RWPE1 (cell line): Measurements from ENCODE around the gene CHST1.

Source experiments
- CTCF ChIA-PET: fragments of 350-600 bp; sonication (Branson Sonifier 250); formaldehyde crosslinking; extraction: SDS; loops from one replicate; lab custom pipeline; 2021; lab: Yijun Ruan, JAX
- POLR2A ChIA-PET: fragments of 400-600 bp; formaldehyde crosslinking; extraction: SDS; loops from one replicate; lab custom pipeline; 2020; ENCODE audit warnings: antibody characterized with exemption; ENCODE audit not compliant: low non-redundant PET; lab: Yijun Ruan, JAX
- DNase-seq: peaks from one replicate; pipeline ENCODE4 v3.0.0; 2012; ENCODE audit warnings: low spot score
- H3K27ac ChIP-seq: fragments of 450-650 bp; 2 replicates; pipeline ENCODE4 v1.5.1; 2017
- CTCF ChIP-seq: fragments of 450-650 bp; conservative IDR thresholded peaks from 2 replicates; pipeline ENCODE4 v1.5.1; 2017; ENCODE audit warnings: low read depth, mild to moderate bottlenecking

The CHST1 gene

GRCh38 chr11:45669956-45670355 lies 4.5 kb upstream of the CHST1 start:
- ChIA-PET CTCF (interaction anchor here (0.6 kb wide), 1 partner anchor 390 kb away, joined by 5 read pairs; no protein-coding TSS in a partner anchor), POLR2A (no interaction called here)
- no peak for TF ChIP-seq CTCF
- no peak overlapping the region for H3K27ac ChIP-seq
- DNase-seq = no peak

- POLR2A ChIA-PET = no interaction called here
- no peak for DNase-seq
- TF ChIP-seq CTCF = no peak
- no peak overlapping the region for H3K27ac ChIP-seq
- CTCF ChIA-PET = interaction anchor here (0.6 kb wide), 1 partner anchor 32 kb away, joined by 3 read pairs; no protein-coding TSS in a partner anchor
These were observed 3.7 kb upstream of the CHST1 start for GRCh38 chr11:45669146-45669545.

GRCh38 chr11:45667929-45668680 lies 2.7 kb upstream of the CHST1 start:
- CTCF ChIA-PET = interaction anchor here (1.3 kb wide), 1 partner anchor 13 kb away, joined by 4 read pairs; no protein-coding TSS in a partner anchor
- DNase-seq = no peak
- no peak overlapping the region for H3K27ac ChIP-seq
- POLR2A ChIA-PET = no interaction called here
- TF ChIP-seq CTCF = no peak

- ChIA-PET POLR2A (no interaction called here), CTCF (interaction anchor here (2.2 kb wide), 1 partner anchor 105 kb away, joined by 9 read pairs; no protein-coding TSS in a partner anchor)
- no peak overlapping the region for H3K27ac ChIP-seq
- TF ChIP-seq CTCF = no peak
- DNase-seq = no peak
These were observed 1.5 kb upstream of the CHST1 start for GRCh38 chr11:45666648-45667642.

GRCh38 chr11:45665933-45666647 lies 668 bp upstream of the CHST1 start:
- no peak overlapping the region for H3K27ac ChIP-seq
- CTCF ChIA-PET = interaction anchor here (2.2 kb wide), 1 partner anchor 106 kb away, joined by 9 read pairs; no protein-coding TSS in a partner anchor
- no peak for DNase-seq
- POLR2A ChIA-PET = no interaction called here
- TF ChIP-seq CTCF = no peak
